Epithelial cell of alveolus of lung (primary cell): ENCODE measurements around the gene KHDC1L. TPM values are rescaled to one million over a fixed set of nuclear protein-coding genes. Genes with fewer than 3 reads are reported as not detected.

Experiments used
- total RNA-seq: library from RNA; depleted of rRNA; stranded (reverse); fragments of >200 nt; gene quantifications from 2 replicates; pipeline ENCODE4 v1.2.1, GENCODE V29; 2015

Gene KHDC1L
- not detected in 2 replicates for total RNA-seq

GRCh38 chr6:73225396-73225795, at the start of gene KHDC1L:
TSS of gene KHDC1L (minus strand) at chr6:73225496. CDS start at chr6:73225408, 88 bp downstream.

GRCh38 chr6:73262671-73263569, 37.6 kb upstream of the KHDC1L start, which contains the start of gene KHDC1:
TSS of gene KHDC1 (minus strand) at chr6:73263196. CDS start at chr6:73242517, 20,679 bp downstream.

Other genes with a start within 250 kb of the KHDC1L start
- gene KHDC1, start 37.7 kb upstream of the KHDC1L start, total RNA-seq: 3.5 and 4.2 TPM in 2 replicates
- gene DPPA5, start 128.8 kb upstream of the KHDC1L start, total RNA-seq: not detected in 2 replicates
- gene KHDC3L, start 137.2 kb upstream of the KHDC1L start, total RNA-seq: not detected in 2 replicates
- gene OOEP, start 144.4 kb upstream of the KHDC1L start, total RNA-seq: 0.78 TPM in 1 of 2 replicates, not detected in the other
- 0.08 and 1.0 TPM in 2 replicates for gene DDX43, start 169.3 kb upstream of the KHDC1L start, total RNA-seq
- 7.1 and 8.7 TPM in 2 replicates for gene CGAS, start 226.8 kb upstream of the KHDC1L start, total RNA-seq
- 18.2 and 20.9 TPM in 2 replicates for gene MTO1, start 236.2 kb upstream of the KHDC1L start, total RNA-seq